GM12865 (cell line): Measurements from ENCODE around the gene PHF23.

ENCODE experiments used
- DNase-seq: peaks from one replicate; pipeline ENCODE4 v3.0.0; 2010; ENCODE audit warnings: low read depth
- H3K4me3 ChIP-seq: 2 replicates; pipeline ENCODE4 v1.5.1; 2011; ENCODE audit warnings: mild to moderate bottlenecking, low read depth, low read length, control low read depth
- CTCF ChIP-seq: IDR thresholded peaks from 2 replicates; pipeline ENCODE4 v1.5.1; 2011; ENCODE audit warnings: low read length, control low read depth, low read depth, inconsistent platforms; ENCODE audit not compliant: insufficient read depth; ENCODE audit errors: missing control alignments

PHF23 gene

GRCh38 chr17:7218758-7219157, 20.5 kb downstream of the PHF23 start:
- no peak for DNase-seq
- no peak for TF ChIP-seq CTCF
- H3K4me3 ChIP-seq = no peak overlapping the region

GRCh38 chr17:7218166-7218565, 21.1 kb downstream of the PHF23 start:
- TF ChIP-seq CTCF = no peak
- DNase-seq = no peak
- no peak overlapping the region for H3K4me3 ChIP-seq

GRCh38 chr17:7217113-7217987, 21.9 kb downstream of the PHF23 start:
- DNase-seq = no peak

GRCh38 chr17:7216242-7217112, 22.8 kb downstream of the PHF23 start:
- no peak for DNase-seq
- H3K4me3 ChIP-seq = no peak overlapping the region
- TF ChIP-seq CTCF = no peak

More at GRCh38 chr17:7217113-7217987, 21.9 kb downstream of the PHF23 start:
- H3K4me3 ChIP-seq = no peak overlapping the region
- no peak for TF ChIP-seq CTCF

- DNase-seq = no peak
- no peak overlapping the region for H3K4me3 ChIP-seq
- no peak for TF ChIP-seq CTCF
These were observed 23.5 kb downstream of the PHF23 start for GRCh38 chr17:7215652-7216180.

- DNase-seq = no peak
- no peak for TF ChIP-seq CTCF
- H3K4me3 ChIP-seq = no peak overlapping the region
These were observed 24.1 kb downstream of the PHF23 start for GRCh38 chr17:7215136-7215638.
